ENCODE measurements around the gene ATP5MG.

ATP5MG gene

DNA sequence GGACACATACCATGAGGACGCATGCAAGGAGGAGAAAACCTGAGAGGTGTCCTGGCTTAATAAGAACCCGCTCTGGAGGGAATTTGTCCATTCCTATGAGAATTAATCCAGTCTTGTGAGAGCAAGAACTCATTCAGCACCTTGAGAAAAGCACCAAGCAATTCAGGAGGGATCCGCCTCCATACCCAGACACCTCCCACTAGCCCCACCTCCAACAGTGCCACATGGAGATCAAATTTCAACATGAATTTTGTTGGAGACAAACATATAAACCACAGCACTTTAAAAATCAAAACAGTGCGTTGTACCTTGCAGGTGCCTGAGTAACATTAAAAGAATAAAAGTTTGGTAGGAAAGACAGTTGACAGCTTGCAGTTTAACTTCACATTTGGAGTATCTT, 30.6 kb upstream of the ATP5MG start:
- TF ChIP-seq, protein P1, sequence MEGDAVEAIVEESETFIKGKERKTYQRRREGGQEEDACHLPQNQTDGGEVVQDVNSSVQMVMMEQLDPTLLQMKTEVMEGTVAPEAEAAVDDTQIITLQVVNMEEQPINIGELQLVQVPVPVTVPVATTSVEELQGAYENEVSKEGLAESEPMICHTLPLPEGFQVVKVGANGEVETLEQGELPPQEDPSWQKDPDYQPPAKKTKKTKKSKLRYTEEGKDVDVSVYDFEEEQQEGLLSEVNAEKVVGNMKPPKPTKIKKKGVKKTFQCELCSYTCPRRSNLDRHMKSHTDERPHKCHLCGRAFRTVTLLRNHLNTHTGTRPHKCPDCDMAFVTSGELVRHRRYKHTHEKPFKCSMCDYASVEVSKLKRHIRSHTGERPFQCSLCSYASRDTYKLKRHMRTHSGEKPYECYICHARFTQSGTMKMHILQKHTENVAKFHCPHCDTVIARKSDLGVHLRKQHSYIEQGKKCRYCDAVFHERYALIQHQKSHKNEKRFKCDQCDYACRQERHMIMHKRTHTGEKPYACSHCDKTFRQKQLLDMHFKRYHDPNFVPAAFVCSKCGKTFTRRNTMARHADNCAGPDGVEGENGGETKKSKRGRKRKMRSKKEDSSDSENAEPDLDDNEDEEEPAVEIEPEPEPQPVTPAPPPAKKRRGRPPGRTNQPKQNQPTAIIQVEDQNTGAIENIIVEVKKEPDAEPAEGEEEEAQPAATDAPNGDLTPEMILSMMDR (IDR thresholded peaks at IDR 0.05; ENCODE audit: borderline replicate concordance, insufficient read depth, low read depth, low read length) = no peak
- no peak overlapping the region for H3K4me3 ChIP-seq (ENCODE audit: low read depth, low read length)

DNA sequence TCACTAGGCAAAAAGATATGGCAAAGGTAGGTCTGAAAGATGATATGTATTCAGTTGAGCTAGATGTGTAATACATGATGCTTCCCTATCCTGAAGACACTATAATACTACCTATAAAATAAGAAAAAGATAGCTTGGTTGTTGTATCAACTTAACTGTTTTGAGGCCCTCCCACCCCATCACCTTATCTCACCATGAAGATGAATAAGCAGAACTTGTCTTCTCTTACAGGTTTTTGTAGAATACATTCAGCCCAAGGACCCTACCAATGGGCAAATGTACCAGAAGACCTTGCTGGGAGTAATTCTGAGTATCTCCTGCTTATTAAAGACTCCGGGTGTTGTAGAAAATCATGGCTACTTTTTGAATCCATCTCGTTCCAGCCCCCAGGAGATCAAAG, 28.1 kb upstream of the ATP5MG start:
- TF ChIP-seq, protein P1 (IDR thresholded peaks at IDR 0.05; ENCODE audit: borderline replicate concordance, insufficient read depth, low read depth, low read length) = no peak
- H3K4me3 ChIP-seq (ENCODE audit: low read depth, low read length) = no peak overlapping the region

DNA sequence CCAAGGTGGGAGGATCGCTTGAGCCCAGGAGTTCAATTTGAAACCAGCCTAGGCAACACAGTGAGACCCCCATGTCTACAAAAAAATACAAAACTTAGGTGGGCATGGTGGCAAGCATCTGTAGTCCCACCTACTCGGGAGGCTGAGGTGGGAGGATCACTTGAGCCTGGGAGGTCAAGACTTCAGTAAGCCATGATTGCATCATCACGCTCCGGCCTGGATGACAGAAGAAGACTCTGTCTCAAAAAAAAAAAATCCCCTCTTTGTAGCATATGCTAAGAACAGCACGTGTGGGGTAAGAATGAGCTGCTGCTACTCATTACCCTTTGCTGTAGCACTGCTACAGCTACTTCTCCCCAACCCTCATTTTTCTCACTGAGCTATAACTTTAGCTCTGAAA, 27.5 kb upstream of the ATP5MG start:
- no peak overlapping the region for H3K4me3 ChIP-seq (ENCODE audit: low read depth, low read length)
- TF ChIP-seq, protein P1 (IDR thresholded peaks at IDR 0.05; ENCODE audit: borderline replicate concordance, insufficient read depth, low read depth, low read length) = no peak

DNA sequence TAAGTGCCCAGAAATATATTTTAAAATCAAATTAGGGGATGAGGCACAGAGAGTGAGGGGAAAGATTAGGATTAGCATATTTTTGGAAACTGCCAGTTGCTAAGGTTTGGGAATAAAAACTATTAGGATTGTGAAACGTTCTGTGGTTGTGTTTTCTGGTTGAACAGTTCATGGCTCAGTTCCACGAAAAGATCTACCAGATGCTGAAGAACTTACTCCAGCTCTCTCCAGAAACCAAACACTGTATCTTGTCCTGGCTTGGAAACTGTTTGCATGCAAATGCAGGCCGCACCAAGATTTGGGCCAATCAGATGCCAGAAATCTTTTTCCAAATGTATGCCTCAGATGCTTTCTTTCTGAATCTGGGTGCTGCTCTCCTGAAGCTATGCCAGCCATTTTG, 26.7 kb upstream of the ATP5MG start:
- TF ChIP-seq, protein P1 (IDR thresholded peaks at IDR 0.05; ENCODE audit: borderline replicate concordance, insufficient read depth, low read depth, low read length) = no peak
- no peak overlapping the region for H3K4me3 ChIP-seq (ENCODE audit: low read depth, low read length)

DNA sequence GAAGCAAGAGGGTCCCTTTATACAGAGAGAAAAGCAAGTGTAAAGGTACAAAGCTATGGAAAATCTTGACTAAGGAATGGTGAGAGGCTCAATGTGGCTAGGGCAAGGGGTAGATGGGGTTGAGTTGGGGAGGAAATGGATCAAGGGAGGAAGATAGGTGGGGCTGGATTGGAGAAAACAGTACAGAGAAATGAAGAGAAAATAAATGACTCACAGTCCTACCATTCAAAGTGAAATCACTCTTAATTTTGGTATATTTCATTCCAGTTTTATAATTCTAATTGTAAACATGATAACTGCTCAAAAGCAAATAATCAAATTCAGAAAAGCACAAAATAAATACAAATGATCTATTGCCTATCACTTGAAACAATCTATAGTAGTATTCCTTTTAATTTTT, 25.4 kb upstream of the ATP5MG start:
- H3K4me3 ChIP-seq (ENCODE audit: low read depth, low read length) = no peak overlapping the region
- TF ChIP-seq, protein P1 (IDR thresholded peaks at IDR 0.05; ENCODE audit: borderline replicate concordance, insufficient read depth, low read depth, low read length) = no peak

DNA sequence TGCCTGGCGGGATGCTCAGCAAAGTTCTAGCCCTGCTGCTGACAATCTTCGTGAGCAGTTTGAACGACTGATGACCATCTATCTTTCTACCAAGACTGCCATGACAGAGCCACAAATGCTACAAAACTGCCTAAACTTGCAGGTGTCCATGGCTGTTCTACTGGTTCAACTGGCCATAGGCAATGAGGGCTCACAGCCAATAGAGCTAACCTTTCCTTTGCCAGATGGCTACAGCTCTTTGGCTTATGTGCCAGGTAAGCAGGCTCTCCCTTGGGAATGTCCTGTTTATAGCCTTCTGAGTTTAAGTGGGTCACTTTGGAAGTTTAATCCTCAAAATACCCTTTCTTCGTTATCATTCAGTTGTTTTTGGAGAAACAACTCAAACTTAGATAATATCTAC, 21.9 kb upstream of the ATP5MG start:
- TF ChIP-seq, protein P1 (IDR thresholded peaks at IDR 0.05; ENCODE audit: borderline replicate concordance, insufficient read depth, low read depth, low read length) = no peak
- H3K4me3 ChIP-seq (ENCODE audit: low read depth, low read length) = no peak overlapping the region

DNA sequence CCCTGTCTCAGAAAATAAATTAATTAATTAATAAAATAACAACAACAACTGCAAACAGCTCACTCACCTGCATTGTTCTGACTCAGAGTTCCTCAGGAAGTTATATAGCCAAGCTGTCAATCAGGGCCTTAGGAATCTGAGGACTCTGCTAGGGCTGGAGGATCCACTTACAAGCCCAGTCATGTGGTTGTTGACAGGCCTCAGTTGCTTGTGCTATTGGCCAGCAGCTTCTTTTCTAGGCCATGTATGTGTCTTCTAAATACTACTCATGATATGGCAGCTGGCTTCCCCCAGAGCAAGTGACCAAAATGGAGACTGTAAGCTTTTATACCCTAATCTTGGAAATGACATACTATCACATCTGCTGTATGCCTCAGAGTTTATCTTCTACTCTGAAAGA, 20.8 kb upstream of the ATP5MG start:
- TF ChIP-seq, protein P1 (IDR thresholded peaks at IDR 0.05; ENCODE audit: borderline replicate concordance, insufficient read depth, low read depth, low read length) = no peak
- no peak overlapping the region for H3K4me3 ChIP-seq (ENCODE audit: low read depth, low read length)

Data from GM12875 (cell line).